HEK293 (cell line): Measurements from ENCODE around the gene CXCL1.

ENCODE experiments used
- CTCF ChIA-PET: fragments of 350-600 bp; formaldehyde crosslinking; extraction: SDS; loops from one replicate; lab custom pipeline; 2021; ENCODE audit warnings: antibody characterized with exemption; lab: Yijun Ruan, JAX
- POLR2A ChIA-PET: fragments of 300-600 bp; formaldehyde crosslinking; extraction: SDS; loops from one replicate; lab custom pipeline; 2020; ENCODE audit warnings: antibody characterized with exemption, inconsistent platforms; lab: Yijun Ruan, JAX
- H3K27ac ChIP-seq: fragments of 200-500 bp; sonication (Bioruptor generic); 2 replicates; pipeline ENCODE4 v1.5.1; 2014; ENCODE audit warnings: low read depth, low read length, control low read depth, inconsistent platforms; ENCODE audit errors: extremely low read depth
- H3K36me3 ChIP-seq, 2 experiments: fragments of 200-500 bp in 1 of 2; sonication (Bioruptor generic) in 1 of 2; 1 replicate in 1 of 2; 2 replicates in 1 of 2; pipeline ENCODE4 v1.5.1; 2014 to 2017; ENCODE audit warnings: inconsistent platforms in 2 of 2, low read length in 2 of 2; ENCODE audit not compliant: control insufficient read depth in 2 of 2, insufficient read depth in 1 of 2
- H3K4me1 ChIP-seq: fragments of 200-500 bp; sonication (Bioruptor generic); 2 replicates; pipeline ENCODE4 v1.5.1; 2014; ENCODE audit warnings: mild to moderate bottlenecking, low read length, inconsistent platforms; ENCODE audit not compliant: control insufficient read depth, insufficient read depth
- H3K4me3 ChIP-seq: 2 replicates; pipeline ENCODE4 v1.5.1; 2011; ENCODE audit warnings: low read depth, mild to moderate bottlenecking, control low read depth, low read length, moderate library complexity
- H3K9me3 ChIP-seq: fragments of 200-500 bp; sonication (Bioruptor generic); 2 replicates; pipeline ENCODE4 v1.5.1; 2014; ENCODE audit warnings: low read depth, low read length, inconsistent platforms; ENCODE audit not compliant: control insufficient read depth, insufficient read depth
- BCL11A ChIP-seq: fragments of 450-650 bp; formaldehyde crosslinking; IDR thresholded peaks from 2 replicates; pipeline ENCODE4 v1.5.1; 2016; ENCODE audit warnings: low read depth, missing biosample characterization, missing genetic modification characterization
- FEZF1 ChIP-seq: fragments of 450-650 bp; formaldehyde crosslinking; IDR thresholded peaks from 2 replicates; pipeline ENCODE4 v1.5.1; 2016; ENCODE audit warnings: missing biosample characterization, missing genetic modification characterization
- GLI4 ChIP-seq: fragments of 450-650 bp; formaldehyde crosslinking; IDR thresholded peaks from 2 replicates; pipeline ENCODE4 v1.5.1; 2016; ENCODE audit warnings: missing biosample characterization, missing genetic modification characterization
- GLIS1 ChIP-seq: fragments of 450-650 bp; formaldehyde crosslinking; IDR thresholded peaks from 2 replicates; pipeline ENCODE4 v1.5.1; 2016; ENCODE audit warnings: missing biosample characterization, missing genetic modification characterization
- KLF16 ChIP-seq: fragments of 450-650 bp; formaldehyde crosslinking; IDR thresholded peaks from 2 replicates; pipeline ENCODE4 v1.5.1; 2017; ENCODE audit warnings: missing biosample characterization, missing genetic modification characterization
- SP2 ChIP-seq: fragments of 450-650 bp; formaldehyde crosslinking; IDR thresholded peaks from 2 replicates; pipeline ENCODE4 v1.5.1; 2016; ENCODE audit warnings: missing biosample characterization, missing genetic modification characterization
- SP3 ChIP-seq: fragments of 450-650 bp; formaldehyde crosslinking; IDR thresholded peaks from 2 replicates; pipeline ENCODE4 v1.5.1; 2016; ENCODE audit warnings: missing biosample characterization, missing genetic modification characterization
- SP7 ChIP-seq: fragments of 450-650 bp; formaldehyde crosslinking; IDR thresholded peaks from 2 replicates; pipeline ENCODE4 v1.5.1; 2016; ENCODE audit warnings: missing biosample characterization, missing genetic modification characterization
- WT1 ChIP-seq: fragments of 450-650 bp; formaldehyde crosslinking; IDR thresholded peaks from 2 replicates; pipeline ENCODE4 v1.5.1; 2016; ENCODE audit warnings: missing biosample characterization, missing genetic modification characterization
- ZNF121 ChIP-seq: fragments of 450-650 bp; formaldehyde crosslinking; IDR thresholded peaks from 2 replicates; pipeline ENCODE4 v1.5.1; 2016; ENCODE audit warnings: missing biosample characterization, missing genetic modification characterization
- ZNF146 ChIP-seq: fragments of 450-650 bp; formaldehyde crosslinking; IDR thresholded peaks from 2 replicates; pipeline ENCODE4 v1.5.1; 2016; ENCODE audit warnings: missing biosample characterization, missing genetic modification characterization
- ZNF169 ChIP-seq: fragments of 450-650 bp; formaldehyde crosslinking; IDR thresholded peaks from 2 replicates; pipeline ENCODE4 v1.5.1; 2016; ENCODE audit warnings: missing biosample characterization, missing genetic modification characterization
- ZNF202 ChIP-seq: fragments of 450-650 bp; formaldehyde crosslinking; IDR thresholded peaks from 2 replicates; pipeline ENCODE4 v1.5.1; 2016; ENCODE audit warnings: missing biosample characterization, missing genetic modification characterization, borderline replicate concordance
- ZNF211 ChIP-seq: fragments of 450-650 bp; formaldehyde crosslinking; IDR thresholded peaks from 2 replicates; pipeline ENCODE4 v1.5.1; 2016; ENCODE audit warnings: low read depth, missing biosample characterization, missing genetic modification characterization
- ZNF266 ChIP-seq: fragments of 450-650 bp; formaldehyde crosslinking; IDR thresholded peaks from 2 replicates; pipeline ENCODE4 v1.5.1; 2016; ENCODE audit warnings: missing biosample characterization, missing genetic modification characterization, low read depth
- ZNF423 ChIP-seq: fragments of 450-650 bp; formaldehyde crosslinking; IDR thresholded peaks from 2 replicates; pipeline ENCODE4 v1.5.1; 2016; ENCODE audit warnings: missing biosample characterization, missing genetic modification characterization
- ZNF561 ChIP-seq: fragments of 450-650 bp; IDR thresholded peaks from 2 replicates; pipeline ENCODE4 v1.5.1; 2018; ENCODE audit warnings: missing biosample characterization, missing genetic modification characterization, borderline replicate concordance
- ZNF654 ChIP-seq: fragments of 450-650 bp; formaldehyde crosslinking; IDR thresholded peaks from 2 replicates; pipeline ENCODE4 v1.5.1; 2016; ENCODE audit warnings: low read depth, missing biosample characterization, missing genetic modification characterization
- ZNF792 ChIP-seq: fragments of 450-650 bp; formaldehyde crosslinking; IDR thresholded peaks from 2 replicates; pipeline ENCODE4 v1.5.1; 2016; ENCODE audit warnings: missing biosample characterization, missing genetic modification characterization
- ZNF830 ChIP-seq: fragments of 450-650 bp; IDR thresholded peaks from 2 replicates; pipeline ENCODE4 v1.5.0; 2018; ENCODE audit warnings: missing biosample characterization, missing genetic modification characterization, low read depth, mild to moderate bottlenecking, moderate library complexity
- ZSCAN23 ChIP-seq: fragments of 450-650 bp; formaldehyde crosslinking; IDR thresholded peaks from 2 replicates; pipeline ENCODE4 v1.5.1; 2016; ENCODE audit warnings: missing biosample characterization, missing genetic modification characterization
- TF ChIP-seq, protein P1 (sequence below): fragments of 450-650 bp; formaldehyde crosslinking; IDR thresholded peaks from 2 replicates; pipeline ENCODE4 v1.5.1; 2017; ENCODE audit warnings: missing biosample characterization, missing genetic modification characterization
- TF ChIP-seq, protein P2 (sequence below): fragments of 450-650 bp; formaldehyde crosslinking; IDR thresholded peaks from 2 replicates; pipeline ENCODE4 v1.5.1; 2016; ENCODE audit warnings: missing biosample characterization, missing genetic modification characterization
- TF ChIP-seq, protein P3 (sequence below): fragments of 450-650 bp; formaldehyde crosslinking; IDR thresholded peaks from 2 replicates; pipeline ENCODE4 v1.5.1; 2016; ENCODE audit warnings: missing biosample characterization, missing genetic modification characterization
- TF ChIP-seq, protein P4 (sequence below): fragments of 450-650 bp; formaldehyde crosslinking; conservative IDR thresholded peaks from 2 replicates; pipeline ENCODE4 v1.5.1; 2016; ENCODE audit warnings: low read depth, missing biosample characterization, missing genetic modification characterization

Gene CXCL1

DNA sequence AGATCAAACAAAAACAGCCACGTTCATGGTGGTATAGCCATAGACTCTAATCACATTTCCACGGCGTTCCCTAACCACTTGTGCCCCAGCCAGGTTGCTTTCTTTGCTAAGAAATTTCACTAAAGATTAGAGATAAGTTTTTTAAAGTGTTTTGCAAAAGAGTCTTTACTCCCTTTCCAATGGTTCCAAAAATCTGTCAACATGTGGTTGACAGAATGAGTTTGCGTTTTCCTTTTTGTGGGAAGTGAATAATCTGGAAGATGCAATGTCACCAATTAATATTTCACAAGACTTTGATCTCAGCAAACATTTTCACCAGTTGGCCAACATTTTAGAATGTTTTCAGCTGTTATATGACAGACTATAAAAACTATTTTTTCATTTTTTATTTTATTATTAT, 35.3 kb downstream of the CXCL1 start:
- CTCF ChIA-PET = no interaction called here
- Histone ChIP-seq H3K4me3 (no peak overlapping the region), H3K9me3 (no peaks in the 10 kb centered on the region), H3K36me3 (no peaks in the 10 kb centered on the region)
- TF ChIP-seq SP7 (tag by site-specific recombination) (no peak), SP3 (tag by site-specific recombination) (no peak), ZNF121 (no peak), ZNF266 (tag by site-specific recombination) (no peak), ZNF423 (tag by site-specific recombination) (no peak), SP2 (no peak), ZNF146 (tag by site-specific recombination) (no peak), GLIS1 (tag by site-specific recombination) (no peak), ZNF654 (tag by site-specific recombination) (no peak)
- TF ChIP-seq, protein P1, sequence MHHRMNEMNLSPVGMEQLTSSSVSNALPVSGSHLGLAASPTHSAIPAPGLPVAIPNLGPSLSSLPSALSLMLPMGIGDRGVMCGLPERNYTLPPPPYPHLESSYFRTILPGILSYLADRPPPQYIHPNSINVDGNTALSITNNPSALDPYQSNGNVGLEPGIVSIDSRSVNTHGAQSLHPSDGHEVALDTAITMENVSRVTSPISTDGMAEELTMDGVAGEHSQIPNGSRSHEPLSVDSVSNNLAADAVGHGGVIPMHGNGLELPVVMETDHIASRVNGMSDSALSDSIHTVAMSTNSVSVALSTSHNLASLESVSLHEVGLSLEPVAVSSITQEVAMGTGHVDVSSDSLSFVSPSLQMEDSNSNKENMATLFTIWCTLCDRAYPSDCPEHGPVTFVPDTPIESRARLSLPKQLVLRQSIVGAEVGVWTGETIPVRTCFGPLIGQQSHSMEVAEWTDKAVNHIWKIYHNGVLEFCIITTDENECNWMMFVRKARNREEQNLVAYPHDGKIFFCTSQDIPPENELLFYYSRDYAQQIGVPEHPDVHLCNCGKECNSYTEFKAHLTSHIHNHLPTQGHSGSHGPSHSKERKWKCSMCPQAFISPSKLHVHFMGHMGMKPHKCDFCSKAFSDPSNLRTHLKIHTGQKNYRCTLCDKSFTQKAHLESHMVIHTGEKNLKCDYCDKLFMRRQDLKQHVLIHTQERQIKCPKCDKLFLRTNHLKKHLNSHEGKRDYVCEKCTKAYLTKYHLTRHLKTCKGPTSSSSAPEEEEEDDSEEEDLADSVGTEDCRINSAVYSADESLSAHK = no peak
- TF ChIP-seq, protein P2, sequence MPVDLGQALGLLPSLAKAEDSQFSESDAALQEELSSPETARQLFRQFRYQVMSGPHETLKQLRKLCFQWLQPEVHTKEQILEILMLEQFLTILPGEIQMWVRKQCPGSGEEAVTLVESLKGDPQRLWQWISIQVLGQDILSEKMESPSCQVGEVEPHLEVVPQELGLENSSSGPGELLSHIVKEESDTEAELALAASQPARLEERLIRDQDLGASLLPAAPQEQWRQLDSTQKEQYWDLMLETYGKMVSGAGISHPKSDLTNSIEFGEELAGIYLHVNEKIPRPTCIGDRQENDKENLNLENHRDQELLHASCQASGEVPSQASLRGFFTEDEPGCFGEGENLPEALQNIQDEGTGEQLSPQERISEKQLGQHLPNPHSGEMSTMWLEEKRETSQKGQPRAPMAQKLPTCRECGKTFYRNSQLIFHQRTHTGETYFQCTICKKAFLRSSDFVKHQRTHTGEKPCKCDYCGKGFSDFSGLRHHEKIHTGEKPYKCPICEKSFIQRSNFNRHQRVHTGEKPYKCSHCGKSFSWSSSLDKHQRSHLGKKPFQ (tag by site-specific recombination) = no peak
- TF ChIP-seq, all 188 proteins: peak for 0
- POLR2A ChIA-PET = no interaction called here
- H3K4me1 ChIP-seq = no peaks in the 10 kb centered on the region
- no peak overlapping the region for H3K27ac ChIP-seq

DNA sequence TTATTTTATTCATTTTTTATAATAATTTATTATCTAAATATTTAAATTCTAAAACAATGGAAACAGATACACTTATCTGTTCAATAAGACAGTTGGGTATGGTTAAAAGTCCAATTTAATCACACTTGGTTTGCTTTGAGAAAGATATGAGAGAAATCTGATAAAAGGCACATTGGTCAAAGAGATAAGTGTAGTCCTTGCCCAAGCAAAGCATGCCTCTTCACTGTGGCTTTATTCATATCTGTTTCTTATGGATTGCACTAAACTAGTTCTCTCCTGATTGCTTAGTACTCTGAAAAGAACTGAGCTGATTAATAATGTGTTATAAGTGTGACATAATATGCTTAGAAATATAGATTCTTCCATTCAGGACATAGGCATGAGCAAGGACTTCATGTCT, 39.8 kb downstream of the CXCL1 start:
- no peak overlapping the region for H3K4me3 ChIP-seq
- H3K4me1 ChIP-seq = no peaks in the 10 kb centered on the region
- H3K36me3 ChIP-seq = no peaks in the 10 kb centered on the region
- ChIA-PET POLR2A (no interaction called here), CTCF (no interaction called here)
- no peaks in the 10 kb centered on the region for H3K9me3 ChIP-seq
- TF ChIP-seq ZNF792 (tag by site-specific recombination) (no peak), ZNF211 (no peak), FEZF1 (no peak), ZSCAN23 (tag by site-specific recombination) (no peak), GLI4 (no peak), ZNF202 (tag by site-specific recombination) (no peak), ZNF830 (no peak), ZNF561 (tag by site-specific recombination) (no peak), BCL11A (no peak), ZNF169 (no peak), KLF16 (tag by site-specific recombination) (no peak), WT1 (no peak)
- TF ChIP-seq, protein P3, sequence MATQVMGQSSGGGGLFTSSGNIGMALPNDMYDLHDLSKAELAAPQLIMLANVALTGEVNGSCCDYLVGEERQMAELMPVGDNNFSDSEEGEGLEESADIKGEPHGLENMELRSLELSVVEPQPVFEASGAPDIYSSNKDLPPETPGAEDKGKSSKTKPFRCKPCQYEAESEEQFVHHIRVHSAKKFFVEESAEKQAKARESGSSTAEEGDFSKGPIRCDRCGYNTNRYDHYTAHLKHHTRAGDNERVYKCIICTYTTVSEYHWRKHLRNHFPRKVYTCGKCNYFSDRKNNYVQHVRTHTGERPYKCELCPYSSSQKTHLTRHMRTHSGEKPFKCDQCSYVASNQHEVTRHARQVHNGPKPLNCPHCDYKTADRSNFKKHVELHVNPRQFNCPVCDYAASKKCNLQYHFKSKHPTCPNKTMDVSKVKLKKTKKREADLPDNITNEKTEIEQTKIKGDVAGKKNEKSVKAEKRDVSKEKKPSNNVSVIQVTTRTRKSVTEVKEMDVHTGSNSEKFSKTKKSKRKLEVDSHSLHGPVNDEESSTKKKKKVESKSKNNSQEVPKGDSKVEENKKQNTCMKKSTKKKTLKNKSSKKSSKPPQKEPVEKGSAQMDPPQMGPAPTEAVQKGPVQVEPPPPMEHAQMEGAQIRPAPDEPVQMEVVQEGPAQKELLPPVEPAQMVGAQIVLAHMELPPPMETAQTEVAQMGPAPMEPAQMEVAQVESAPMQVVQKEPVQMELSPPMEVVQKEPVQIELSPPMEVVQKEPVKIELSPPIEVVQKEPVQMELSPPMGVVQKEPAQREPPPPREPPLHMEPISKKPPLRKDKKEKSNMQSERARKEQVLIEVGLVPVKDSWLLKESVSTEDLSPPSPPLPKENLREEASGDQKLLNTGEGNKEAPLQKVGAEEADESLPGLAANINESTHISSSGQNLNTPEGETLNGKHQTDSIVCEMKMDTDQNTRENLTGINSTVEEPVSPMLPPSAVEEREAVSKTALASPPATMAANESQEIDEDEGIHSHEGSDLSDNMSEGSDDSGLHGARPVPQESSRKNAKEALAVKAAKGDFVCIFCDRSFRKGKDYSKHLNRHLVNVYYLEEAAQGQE (tag by site-specific recombination) = no peak
- TF ChIP-seq, protein P4, sequence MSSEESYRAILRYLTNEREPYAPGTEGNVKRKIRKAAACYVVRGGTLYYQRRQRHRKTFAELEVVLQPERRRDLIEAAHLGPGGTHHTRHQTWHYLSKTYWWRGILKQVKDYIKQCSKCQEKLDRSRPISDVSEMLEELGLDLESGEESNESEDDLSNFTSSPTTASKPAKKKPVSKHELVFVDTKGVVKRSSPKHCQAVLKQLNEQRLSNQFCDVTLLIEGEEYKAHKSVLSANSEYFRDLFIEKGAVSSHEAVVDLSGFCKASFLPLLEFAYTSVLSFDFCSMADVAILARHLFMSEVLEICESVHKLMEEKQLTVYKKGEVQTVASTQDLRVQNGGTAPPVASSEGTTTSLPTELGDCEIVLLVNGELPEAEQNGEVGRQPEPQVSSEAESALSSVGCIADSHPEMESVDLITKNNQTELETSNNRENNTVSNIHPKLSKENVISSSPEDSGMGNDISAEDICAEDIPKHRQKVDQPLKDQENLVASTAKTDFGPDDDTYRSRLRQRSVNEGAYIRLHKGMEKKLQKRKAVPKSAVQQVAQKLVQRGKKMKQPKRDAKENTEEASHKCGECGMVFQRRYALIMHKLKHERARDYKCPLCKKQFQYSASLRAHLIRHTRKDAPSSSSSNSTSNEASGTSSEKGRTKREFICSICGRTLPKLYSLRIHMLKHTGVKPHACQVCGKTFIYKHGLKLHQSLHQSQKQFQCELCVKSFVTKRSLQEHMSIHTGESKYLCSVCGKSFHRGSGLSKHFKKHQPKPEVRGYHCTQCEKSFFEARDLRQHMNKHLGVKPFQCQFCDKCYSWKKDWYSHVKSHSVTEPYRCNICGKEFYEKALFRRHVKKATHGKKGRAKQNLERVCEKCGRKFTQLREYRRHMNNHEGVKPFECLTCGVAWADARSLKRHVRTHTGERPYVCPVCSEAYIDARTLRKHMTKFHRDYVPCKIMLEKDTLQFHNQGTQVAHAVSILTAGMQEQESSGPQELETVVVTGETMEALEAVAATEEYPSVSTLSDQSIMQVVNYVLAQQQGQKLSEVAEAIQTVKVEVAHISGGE = no peak
- H3K27ac ChIP-seq = no peak overlapping the region
